Glomerular visceral epithelial cell (primary cell): ENCODE measurements around the gene MYO1E.
"Not testable (repeated sequence)": the region's sequence is repeated elsewhere in the genome, so short reads cannot be mapped to it uniquely, and the experiment has no call there.

ENCODE experiments used
- DNase-seq: peaks from one replicate; pipeline ENCODE4 v3.0.0-alpha.2; 2016; ENCODE audit errors: extremely low spot score

MYO1E gene

GRCh38 chr15:59292442-59293151 is 80.1 kb downstream of the MYO1E start:
- no peak for DNase-seq

DNA sequence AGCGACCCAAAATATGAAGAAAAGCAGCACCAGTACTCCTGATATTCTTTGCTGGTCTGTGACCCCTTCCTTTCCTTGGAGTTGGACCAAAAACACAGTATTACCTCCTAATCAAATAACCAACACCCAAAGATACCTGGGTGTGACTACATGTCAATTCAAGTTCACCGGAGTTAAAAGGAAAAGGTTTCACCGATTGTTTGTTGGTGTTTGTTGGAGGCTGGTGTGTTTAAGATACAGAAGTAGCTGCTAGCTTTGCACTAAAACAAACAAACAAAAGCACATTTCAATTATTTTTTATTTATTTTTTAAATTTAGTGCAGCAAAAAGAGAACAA is 81.5 kb downstream of the MYO1E start:
- no peak for DNase-seq

GRCh38 chr15:59290295-59291212 is 82.1 kb downstream of the MYO1E start:
- no peak for DNase-seq

DNA sequence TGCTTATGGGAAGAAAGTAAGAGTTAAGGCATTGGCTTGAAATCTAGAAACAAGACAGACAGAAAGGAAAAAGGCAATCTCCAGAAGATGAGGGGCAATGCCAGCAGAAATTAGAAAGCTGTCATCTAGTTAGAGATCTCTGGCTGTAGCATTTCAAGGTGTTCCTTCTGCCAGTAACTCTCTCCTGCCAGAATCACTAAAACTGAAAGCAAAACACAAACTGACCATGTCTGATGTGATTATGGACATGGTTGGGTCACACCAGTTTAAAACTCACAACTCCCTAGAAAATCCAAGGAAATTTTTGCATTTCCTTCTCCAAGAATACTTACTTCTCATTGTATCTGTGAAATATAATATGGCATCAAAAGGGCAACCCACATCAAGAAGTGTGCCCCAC is 83.1 kb downstream of the MYO1E start:
- no peak for DNase-seq

- DNase-seq = peak; percentile 82
These were observed 88.8 kb downstream of the MYO1E start for GRCh38 chr15:59283717-59284391.

- peak; percentile 42 for DNase-seq
These were observed 89.9 kb downstream of the MYO1E start for GRCh38 chr15:59282515-59283337.

- DNase-seq = no peak
These were observed 91.0 kb downstream of the MYO1E start for GRCh38 chr15:59281699-59282098.

GRCh38 chr15:59280855-59281254 is 91.8 kb downstream of the MYO1E start:
- no peak for DNase-seq

DNA sequence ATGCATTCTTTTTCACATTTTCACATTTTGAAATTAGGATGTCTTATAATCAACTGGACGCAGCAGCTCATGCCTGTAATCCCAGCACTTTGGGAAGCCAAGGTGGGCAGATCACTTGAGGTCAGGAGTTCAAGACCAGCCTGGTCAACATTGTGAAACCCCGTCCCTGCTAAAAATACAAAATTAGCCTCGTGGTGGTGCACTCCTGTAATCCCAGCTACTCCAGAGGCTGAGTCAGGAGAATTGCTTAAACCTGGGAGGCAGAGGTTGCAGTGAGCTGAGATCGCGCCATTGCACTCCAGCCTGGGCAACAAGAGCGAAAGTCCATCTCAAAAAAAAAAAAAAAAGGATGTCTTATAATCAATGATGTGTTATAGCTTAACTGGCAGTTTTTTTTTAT is 92.4 kb downstream of the MYO1E start:
- not testable (repeated sequence) for DNase-seq

DNA sequence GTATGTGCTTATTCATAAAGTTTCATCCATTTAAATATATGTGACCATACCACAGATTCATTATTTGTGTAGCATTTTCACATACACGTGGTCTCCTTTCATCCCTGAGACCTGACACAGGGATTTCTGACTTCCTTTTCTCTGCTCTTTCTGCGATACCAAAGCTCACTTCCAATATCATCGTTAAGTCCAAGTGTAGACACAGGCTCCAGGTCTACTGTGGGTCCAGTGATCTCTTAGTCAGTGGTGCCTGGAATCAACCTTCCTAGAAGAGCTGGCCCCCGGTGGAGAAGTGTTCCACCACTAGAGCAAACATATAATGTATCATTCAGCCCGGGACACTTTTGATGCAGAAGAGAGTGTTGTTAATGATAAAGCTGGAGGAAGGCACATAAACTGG is 93.6 kb downstream of the MYO1E start:
- DNase-seq = no peak

DNA sequence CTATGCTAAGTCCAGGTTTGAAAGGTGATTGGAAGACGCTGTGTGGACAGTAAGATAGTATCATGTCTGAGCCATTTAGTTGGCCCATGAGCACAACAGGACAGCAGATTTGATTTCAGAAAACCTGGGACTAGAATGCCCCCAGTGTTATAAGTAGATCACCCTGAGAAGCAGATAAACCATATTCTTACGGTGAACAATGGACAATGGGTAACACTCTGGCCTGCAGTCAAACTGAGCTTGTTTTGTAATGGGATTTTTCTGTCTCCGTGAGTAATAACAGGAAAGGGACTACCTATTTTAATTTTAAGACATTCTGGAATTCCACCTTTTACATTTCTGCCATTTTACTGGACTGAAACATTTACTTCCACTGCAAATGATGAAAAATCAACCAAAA is 94.6 kb downstream of the MYO1E start:
- DNase-seq = no peak

DNA sequence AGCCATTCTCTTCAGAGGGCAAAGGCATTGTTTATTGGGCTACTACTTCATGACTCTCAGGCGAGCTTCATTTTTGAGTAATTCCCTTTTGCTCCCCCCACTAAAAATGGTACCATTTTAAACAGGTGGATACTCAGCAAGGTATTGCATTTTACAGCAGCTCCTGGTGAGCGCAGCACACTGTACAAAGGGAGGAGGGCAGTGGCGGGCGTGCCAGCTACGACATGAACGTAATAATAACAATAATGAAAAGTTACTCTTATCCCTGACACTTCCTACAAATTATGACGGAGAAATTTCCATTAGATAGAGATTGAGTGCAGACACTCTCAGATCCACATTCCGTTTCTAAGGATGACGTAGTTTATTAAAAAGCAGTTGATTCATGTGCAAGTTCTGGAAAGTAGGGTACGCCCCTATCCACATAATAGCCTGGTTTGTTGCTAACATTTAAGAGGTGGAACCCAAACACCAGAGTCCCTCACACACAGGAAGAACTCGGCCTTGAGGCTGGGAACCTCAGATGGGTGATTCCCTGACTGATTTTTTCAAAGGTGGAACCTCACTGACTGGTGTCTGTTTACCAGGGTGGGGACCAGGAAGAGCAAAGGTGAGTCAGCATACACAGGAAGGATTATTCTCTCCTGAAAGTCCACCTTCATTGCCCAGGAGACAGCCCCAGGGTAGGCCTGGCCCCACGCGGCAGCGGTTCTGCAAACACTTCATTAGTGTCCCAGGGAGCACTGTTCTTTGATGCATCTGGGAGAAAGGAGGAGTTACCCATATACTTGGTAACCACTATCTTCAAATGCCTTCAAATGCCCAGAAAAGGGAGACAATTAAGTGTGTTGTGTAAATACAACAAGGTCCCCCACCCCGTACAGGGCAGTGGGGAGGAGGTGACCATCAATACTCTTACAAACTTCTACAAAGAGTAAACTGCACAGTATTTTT is 96.2 kb downstream of the MYO1E start:
- no peak for DNase-seq

- peak; percentile 82 for DNase-seq
These were observed 98.3 kb downstream of the MYO1E start for GRCh38 chr15:59274126-59274970.

DNA sequence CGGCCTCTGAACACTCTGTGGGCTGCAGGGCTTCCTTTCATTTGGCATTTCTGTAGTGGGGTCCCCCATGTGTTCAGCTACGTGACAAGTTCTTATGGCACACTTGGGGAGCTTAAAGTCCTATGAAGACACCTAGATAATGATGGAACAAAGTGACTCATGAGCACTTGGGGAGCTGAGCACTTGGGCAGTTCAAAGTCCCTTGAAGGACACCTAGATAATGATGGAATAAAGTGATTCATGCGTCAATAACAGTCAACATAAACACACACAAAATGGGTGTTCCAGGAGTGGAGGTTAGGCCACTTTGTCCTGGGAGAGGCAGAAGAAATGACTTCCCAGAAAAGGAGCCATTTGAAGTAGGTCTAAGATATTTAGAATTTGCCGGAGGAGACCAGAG is 99.4 kb downstream of the MYO1E start:
- DNase-seq = no peak

- no peak for DNase-seq
These were observed 101.0 kb downstream of the MYO1E start for GRCh38 chr15:59271595-59272201.

DNA sequence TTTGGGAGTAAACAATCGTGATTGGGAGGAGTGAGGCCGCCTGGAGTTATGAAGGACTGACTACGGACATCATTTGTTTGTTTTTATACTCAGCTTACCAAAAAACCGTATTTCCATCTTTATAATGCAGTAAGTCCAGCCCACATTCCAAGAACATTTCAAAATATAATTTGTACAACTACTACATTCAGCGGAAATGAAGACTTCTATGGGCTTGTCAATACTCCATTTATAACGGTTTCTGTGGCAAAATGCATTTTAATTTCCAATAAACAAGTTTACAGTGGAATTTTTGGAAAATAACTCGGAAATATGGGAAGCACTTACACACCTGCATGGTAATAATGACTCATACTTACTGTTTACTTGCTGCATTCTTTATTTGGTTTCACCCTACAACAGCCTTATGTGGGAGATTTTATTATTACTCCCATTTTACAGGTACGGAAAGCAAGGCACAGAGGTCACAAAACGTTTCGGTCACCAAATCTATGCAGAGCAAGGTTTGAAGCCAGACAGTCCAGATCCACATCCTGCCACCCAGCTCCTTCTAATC is 103.7 kb downstream of the MYO1E start:
- DNase-seq = no peak

GRCh38 chr15:59268168-59268851 is 104.4 kb downstream of the MYO1E start:
- peak; percentile 49 for DNase-seq

- no peak for DNase-seq
These were observed 106.6 kb downstream of the MYO1E start for GRCh38 chr15:59266028-59266427.
